SK-N-MC (cell line): Measurements from ENCODE around the gene CHM.

Source experiments
- EZH2 ChIP-seq: fragments of 200-600 bp; sonication (generic); IDR thresholded peaks from one replicate; pipeline ENCODE4 v1.6.1; 2017; ENCODE audit warnings: antibody characterized with exemption
- FOXP2 ChIP-seq: optimal IDR thresholded peaks from 2 replicates; pipeline ENCODE3; 2011; ENCODE audit warnings: mild to moderate bottlenecking, moderate library complexity; ENCODE audit not compliant: insufficient read depth; ENCODE audit errors: extremely low read length, control extremely low read depth
- POLR2AphosphoS5 ChIP-seq: IDR thresholded peaks from 2 replicates; pipeline ENCODE4 v1.6.1; 2012; ENCODE audit warnings: mild to moderate bottlenecking, low read depth, low read length, borderline replicate concordance

- no peak for TF ChIP-seq EZH2
- TF ChIP-seq POLR2AphosphoS5 = no peak
- no peak for TF ChIP-seq FOXP2
These were observed 140.0 kb downstream of the CHM start for GRCh38 chrX:85907316-85907715.
